Mucosa of stomach (tissue), 1 donor: ENCODE data around the gene ABL2.
"Not testable (repeated sequence)": the region's sequence is repeated elsewhere in the genome, so short reads cannot be mapped to it uniquely, and the experiment has no call there.

Source experiments
- H3K27me3 ChIP-seq: one replicate; pipeline ENCODE4 v1.7.0; 2013; ENCODE audit warnings: mild to moderate bottlenecking, low read length; ENCODE audit not compliant: control insufficient read depth, insufficient read depth
- H3K36me3 ChIP-seq: one replicate; pipeline ENCODE4 v1.7.0; 2013; ENCODE audit warnings: low read length; ENCODE audit not compliant: control insufficient read depth, insufficient read depth
- H3K4me1 ChIP-seq: one replicate; pipeline ENCODE4 v1.7.0; 2013; ENCODE audit warnings: mild to moderate bottlenecking, low read length; ENCODE audit not compliant: control insufficient read depth, insufficient read depth
- H3K4me3 ChIP-seq: one replicate; pipeline ENCODE4 v1.7.0; 2013; ENCODE audit warnings: low read length
- H3K9ac ChIP-seq: one replicate; pipeline ENCODE4 v1.7.0; 2013; ENCODE audit warnings: mild to moderate bottlenecking, low read length, moderate library complexity
- H3K9me3 ChIP-seq: one replicate; pipeline ENCODE4 v1.7.0; 2013; ENCODE audit warnings: mild to moderate bottlenecking, low read length, moderate library complexity; ENCODE audit not compliant: control insufficient read depth
- donor health status: Pancreatic carcinoma.

The ABL2 gene

DNA sequence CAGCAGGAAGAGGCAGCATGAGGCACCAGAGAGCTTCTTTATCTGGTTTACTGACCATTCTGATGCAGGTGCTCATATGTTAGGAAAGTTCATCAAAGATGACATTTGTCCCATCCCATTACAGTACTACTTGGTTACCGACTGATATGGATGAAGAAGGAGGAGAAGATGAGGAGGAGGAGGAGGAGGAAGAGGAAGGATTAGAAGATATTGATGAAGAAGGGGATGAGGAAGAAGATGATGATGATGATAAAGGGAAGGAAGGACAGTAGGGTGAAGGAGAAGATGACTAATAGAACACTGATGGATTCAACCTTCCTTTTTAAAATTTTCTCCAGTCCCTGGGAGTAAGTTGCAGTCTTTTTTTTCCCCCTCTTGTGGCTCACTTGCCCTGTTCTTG, 45.1 kb downstream of the ABL2 start:
- H3K9me3 ChIP-seq: no peaks in the 10 kb centered on the region
- H3K36me3 ChIP-seq: no peaks in the 10 kb centered on the region
- H3K9ac ChIP-seq: no peak overlapping the region
- no peaks in the 10 kb centered on the region for H3K4me1 ChIP-seq
- H3K27me3 ChIP-seq: no peaks in the 10 kb centered on the region
- no peak overlapping the region for H3K4me3 ChIP-seq

DNA sequence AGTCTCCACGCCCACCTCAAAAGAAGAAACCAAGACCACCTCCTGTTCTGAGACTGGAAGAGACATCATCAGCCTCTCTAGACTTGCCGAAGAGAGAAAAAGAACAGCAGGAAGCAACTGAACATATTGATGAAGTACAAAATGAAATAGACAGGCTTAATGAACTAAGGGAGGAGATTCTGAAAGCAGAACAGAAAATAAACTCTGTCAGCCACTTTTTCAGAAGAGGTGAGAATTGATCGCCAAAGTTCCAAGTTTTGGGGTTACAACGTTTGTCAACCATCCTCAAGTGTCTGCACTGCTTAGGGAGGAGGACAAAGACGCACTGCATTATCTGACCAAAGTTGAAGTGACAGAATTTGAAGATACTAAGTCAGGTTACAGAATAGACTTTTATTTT, 45.6 kb downstream of the ABL2 start:
- Histone ChIP-seq H3K4me1 (no peaks in the 10 kb centered on the region), H3K4me3 (no peak overlapping the region), H3K27me3 (no peaks in the 10 kb centered on the region), H3K36me3 (no peaks in the 10 kb centered on the region), H3K9ac (no peak overlapping the region), H3K9me3 (no peaks in the 10 kb centered on the region)

DNA sequence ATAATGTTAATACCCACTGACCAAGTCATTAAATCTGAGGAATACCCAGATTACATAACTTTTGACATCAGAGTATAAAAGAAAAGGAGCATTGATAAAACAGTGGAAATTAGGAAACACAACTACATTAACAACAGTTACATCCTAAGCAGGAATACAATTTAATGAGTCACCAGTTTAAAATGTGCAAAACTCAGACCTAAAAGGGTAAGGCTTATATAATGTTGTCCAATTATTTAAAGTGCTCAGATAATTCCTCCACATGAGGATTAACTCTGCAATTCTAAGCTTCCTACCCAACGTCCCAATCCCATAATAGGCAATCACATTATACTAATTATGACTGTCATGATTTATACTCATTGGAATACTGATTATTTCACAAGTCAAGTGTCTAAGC, 50.5 kb downstream of the ABL2 start:
- H3K27me3 ChIP-seq: no peaks in the 10 kb centered on the region
- H3K4me1 ChIP-seq: no peaks in the 10 kb centered on the region
- H3K36me3 ChIP-seq: no peaks in the 10 kb centered on the region
- H3K4me3 ChIP-seq: no peak overlapping the region
- no peak overlapping the region for H3K9ac ChIP-seq
- H3K9me3 ChIP-seq: no peaks in the 10 kb centered on the region

DNA sequence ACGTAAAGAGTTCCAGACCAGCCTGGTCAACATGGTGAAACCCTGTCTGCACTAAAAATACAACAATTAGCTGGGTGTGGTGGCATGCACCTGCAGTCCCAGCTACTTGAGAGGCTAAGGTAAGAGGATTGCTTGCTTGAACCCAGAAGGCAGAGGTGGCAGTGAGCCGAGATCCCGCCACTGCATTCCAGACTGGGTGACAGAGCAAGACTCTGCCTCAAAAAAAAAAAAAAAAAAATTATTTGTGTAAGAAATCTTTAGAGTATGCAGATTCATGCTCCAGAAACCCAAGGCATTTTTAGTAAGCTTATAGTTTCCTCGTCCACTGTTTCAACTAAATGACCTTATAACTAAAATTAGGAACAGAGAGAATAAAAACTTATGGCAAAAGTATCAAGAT, 51.3 kb downstream of the ABL2 start:
- H3K4me3 ChIP-seq: no peak overlapping the region
- H3K4me1 ChIP-seq: no peaks in the 10 kb centered on the region

DNA sequence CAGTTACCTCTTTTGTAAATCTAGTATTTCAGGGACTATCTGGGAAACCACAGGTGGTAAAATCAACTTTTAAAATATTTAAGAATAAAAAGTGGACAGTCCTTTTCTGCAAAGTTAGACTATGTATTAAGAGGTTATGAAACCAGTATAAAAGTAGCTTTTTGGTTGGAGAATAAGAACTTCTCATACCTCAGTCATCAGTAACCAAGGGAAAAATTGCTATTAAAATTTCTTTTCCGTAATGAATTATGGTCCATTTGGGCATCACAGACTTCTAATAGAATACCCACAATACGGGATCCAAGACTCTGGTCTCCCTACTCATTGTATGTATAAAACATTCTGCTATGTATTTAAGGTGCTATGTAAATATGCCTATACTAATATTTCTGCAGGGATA, 51.9 kb downstream of the ABL2 start:
- H3K9ac ChIP-seq: no peak overlapping the region
- no peaks in the 10 kb centered on the region for H3K36me3 ChIP-seq
- H3K4me3 ChIP-seq: no peak overlapping the region
- H3K9me3 ChIP-seq: no peaks in the 10 kb centered on the region
- H3K27me3 ChIP-seq: no peaks in the 10 kb centered on the region
- H3K4me1 ChIP-seq: no peaks in the 10 kb centered on the region

More for the DNA sequence above, 51.3 kb downstream of the ABL2 start:
- Histone ChIP-seq H3K9ac (no peak overlapping the region), H3K27me3 (no peaks in the 10 kb centered on the region), H3K36me3 (no peaks in the 10 kb centered on the region), H3K9me3 (no peaks in the 10 kb centered on the region)

DNA sequence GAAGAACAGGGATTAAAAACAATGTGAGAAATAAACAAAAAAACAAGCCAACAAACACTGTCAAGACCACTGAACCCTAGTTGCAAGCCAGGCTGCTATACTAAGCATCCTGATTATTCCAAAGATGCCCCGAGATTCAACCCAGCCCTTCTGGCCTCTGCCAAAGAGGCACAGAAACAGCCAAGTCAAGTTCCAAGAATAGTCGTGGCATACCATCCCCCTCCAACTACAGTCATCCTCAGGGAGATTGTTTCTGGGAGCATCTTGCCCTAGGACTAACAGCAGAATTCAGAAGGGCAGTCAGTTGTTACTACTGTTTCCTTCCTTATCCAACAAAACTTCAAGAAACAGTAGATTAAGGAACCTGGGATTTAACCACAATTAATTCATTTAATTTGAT, 52.3 kb downstream of the ABL2 start:
- no peak overlapping the region for H3K4me3 ChIP-seq
- no peak overlapping the region for H3K9ac ChIP-seq
- no peaks in the 10 kb centered on the region for H3K36me3 ChIP-seq
- no peaks in the 10 kb centered on the region for H3K4me1 ChIP-seq
- H3K27me3 ChIP-seq: no peaks in the 10 kb centered on the region
- no peaks in the 10 kb centered on the region for H3K9me3 ChIP-seq

DNA sequence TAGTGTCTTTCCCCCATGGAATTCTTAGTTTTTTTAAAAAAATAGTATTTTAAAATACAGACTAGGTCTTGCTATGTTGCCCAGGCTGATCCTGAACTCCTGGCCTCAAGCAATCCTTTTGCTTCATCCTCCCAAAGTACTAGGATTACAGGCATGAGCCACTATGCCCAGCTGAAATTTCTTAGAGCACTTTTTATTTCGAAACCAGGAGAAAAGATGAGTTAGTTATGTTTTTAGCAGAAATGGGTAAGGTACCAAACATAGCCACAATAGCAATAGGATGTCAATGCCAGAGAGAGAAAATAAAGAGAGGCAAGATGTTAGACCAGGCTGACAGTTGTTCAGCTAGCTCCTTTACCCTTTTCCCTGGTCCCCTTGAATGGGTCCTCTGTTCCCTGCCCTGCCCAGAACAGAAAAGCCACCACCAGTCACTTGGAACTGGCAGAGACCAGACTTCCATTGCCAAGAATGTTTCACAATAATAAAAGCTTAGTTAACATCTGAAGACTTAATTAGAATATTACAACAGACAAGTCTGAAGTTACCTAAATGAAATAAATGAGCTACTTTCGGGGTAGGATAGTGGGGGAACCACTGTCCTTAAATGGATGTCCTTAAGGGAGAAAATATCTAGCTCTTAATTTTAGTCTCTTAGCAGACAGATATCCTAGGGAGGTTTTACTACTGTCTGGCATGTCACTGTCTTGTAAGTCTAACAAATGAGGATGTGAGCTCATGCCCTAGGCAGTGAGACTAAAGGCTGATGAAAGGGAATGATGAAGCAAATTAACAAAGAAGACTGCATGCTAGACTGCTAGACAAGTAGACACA, 54.3 kb downstream of the ABL2 start:
- Histone ChIP-seq H3K36me3 (no peaks in the 10 kb centered on the region), H3K9ac (no peak overlapping the region), H3K4me3 (no peak overlapping the region), H3K27me3 (no peaks in the 10 kb centered on the region), H3K4me1 (no peaks in the 10 kb centered on the region), H3K9me3 (no peaks in the 10 kb centered on the region)

DNA sequence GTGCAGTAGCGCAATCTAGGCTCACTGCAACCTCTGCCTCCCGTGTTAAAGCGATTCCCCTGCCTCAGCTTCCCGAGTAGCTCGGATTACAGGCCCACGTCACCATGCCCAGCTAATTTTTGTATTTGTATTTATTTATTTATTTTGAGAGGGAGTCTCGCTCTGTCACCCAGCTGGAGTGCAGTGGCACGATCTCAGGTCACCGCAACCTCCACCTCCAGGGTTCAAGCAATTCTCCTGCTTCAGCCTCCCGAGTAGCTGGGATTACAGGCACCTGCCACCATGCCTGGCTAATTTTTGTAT, 59.1 kb downstream of the ABL2 start:
- H3K4me3 ChIP-seq, H3K27me3 ChIP-seq, H3K36me3 ChIP-seq, H3K9ac ChIP-seq, H3K4me1 ChIP-seq, H3K9me3 ChIP-seq: not testable (repeated sequence)

DNA sequence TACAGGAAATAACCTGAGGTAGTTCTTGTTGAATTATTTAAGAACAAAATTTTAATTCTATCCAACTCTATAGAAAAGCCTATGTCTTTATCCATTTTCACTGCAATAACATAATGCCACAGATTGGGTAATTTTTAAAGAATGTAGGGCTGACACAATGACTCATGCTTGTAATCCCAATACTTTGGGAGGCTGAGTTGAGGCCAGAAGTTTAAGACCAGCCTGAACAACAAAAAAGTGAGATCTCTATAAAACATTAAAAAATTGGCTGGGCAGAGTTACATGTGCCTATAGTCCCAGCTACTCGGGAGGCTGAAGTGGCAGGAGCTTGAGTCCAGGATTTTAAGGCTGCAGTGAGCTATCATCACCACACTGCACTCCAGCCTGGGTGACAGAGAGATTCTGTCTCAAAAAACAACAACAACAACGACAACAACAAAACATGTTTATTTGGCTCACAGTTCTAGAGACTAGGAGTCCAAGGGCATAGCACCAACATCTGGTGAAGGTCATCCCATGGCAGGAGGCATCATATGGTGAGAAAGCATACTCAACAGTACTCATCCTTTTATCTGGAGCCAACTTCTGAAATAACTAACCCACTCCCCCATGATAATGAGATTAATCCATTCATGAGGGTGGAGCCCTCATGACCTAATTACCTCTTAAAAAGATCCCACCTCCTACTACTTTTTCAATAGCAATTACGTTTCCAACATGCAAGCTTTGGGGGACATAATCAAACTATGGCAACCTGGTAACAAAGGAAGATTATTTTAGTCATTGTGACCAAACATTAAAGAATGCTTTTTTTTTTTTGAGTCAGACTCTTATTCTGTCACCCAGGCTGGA, 59.6 kb downstream of the ABL2 start:
- H3K27me3 ChIP-seq: no peaks in the 10 kb centered on the region
- no peak overlapping the region for H3K4me3 ChIP-seq
- no peaks in the 10 kb centered on the region for H3K9me3 ChIP-seq
- H3K4me1 ChIP-seq: peaks cover 3% of the 10 kb centered on the region
- no peaks in the 10 kb centered on the region for H3K36me3 ChIP-seq
- H3K9ac ChIP-seq: no peak overlapping the region

DNA sequence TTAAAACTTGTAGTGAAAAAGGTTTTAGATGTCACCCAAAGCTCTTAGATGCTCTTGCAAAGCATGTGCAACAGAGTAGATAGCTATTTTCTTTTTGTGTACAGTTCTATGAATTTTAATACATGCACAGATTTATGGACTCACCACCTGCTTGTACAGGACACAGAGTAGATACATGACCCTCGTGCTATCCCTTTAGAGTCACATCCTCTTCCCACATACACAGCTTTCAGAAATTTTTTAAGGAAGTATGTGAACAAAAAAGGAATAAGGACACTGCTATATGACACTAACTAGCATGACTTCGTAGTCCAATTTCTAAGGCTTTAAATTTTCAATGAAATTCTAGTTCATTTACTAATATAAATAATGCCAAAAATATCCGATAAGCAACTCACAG, 60.9 kb downstream of the ABL2 start:
- no peaks in the 10 kb centered on the region for H3K27me3 ChIP-seq
- no peaks in the 10 kb centered on the region for H3K9me3 ChIP-seq
- no peak overlapping the region for H3K9ac ChIP-seq
- peaks cover 3% of the 10 kb centered on the region for H3K4me1 ChIP-seq
- no peak overlapping the region for H3K4me3 ChIP-seq
- no peaks in the 10 kb centered on the region for H3K36me3 ChIP-seq

DNA sequence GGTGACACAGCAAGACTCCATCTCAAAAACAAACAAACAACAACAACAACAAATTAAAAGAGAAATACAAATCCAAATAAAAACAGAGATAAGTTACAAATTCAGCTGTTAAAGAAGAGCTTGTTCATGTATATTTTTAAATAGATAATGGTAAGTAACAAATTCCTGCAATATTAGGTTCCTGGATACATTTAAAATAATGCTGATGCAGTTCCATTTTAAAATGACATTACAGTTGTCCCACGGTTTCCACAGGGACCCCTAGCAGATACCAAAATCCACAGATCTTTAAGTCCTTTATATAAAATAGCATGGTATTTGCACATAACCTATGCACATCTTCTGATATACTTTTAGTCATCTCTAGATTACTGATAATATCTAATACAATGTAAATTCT, 61.5 kb downstream of the ABL2 start:
- no peaks in the 10 kb centered on the region for H3K27me3 ChIP-seq
- H3K4me3 ChIP-seq: no peak overlapping the region
- H3K36me3 ChIP-seq: no peaks in the 10 kb centered on the region
- H3K4me1 ChIP-seq: peaks cover 3% of the 10 kb centered on the region
- H3K9me3 ChIP-seq: no peaks in the 10 kb centered on the region
- H3K9ac ChIP-seq: no peak overlapping the region

DNA sequence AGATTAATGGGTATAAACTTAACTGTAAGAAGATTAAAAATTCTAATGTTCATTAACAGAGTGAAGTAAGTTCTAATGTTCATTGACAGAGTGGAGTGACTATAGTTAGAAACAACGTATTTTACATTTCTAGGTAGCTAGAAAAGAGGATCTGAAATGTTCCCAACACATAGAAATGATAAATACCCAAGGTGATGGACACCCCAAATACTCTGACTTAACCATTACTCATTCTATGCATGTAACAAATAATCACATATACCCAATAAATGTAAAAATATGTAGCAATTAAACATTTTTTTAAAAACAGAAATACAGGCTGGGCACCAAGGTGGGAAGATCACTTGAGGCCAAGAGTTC, 62.1 kb downstream of the ABL2 start:
- Histone ChIP-seq H3K4me1 (peaks cover 3% of the 10 kb centered on the region), H3K9ac (no peak overlapping the region), H3K36me3 (no peaks in the 10 kb centered on the region), H3K27me3 (no peaks in the 10 kb centered on the region), H3K4me3 (no peak overlapping the region), H3K9me3 (no peaks in the 10 kb centered on the region)
